PC-9 (cell line): ENCODE measurements around the gene MON1B. TPM values are rescaled to one million over a fixed set of nuclear protein-coding genes. Genes with fewer than 3 reads are reported as not detected.

Experiments used
- BruUV-seq: library from RNA; stranded (reverse); fragments of 400-500 nt; replicated peaks from 2 replicates; lab custom pipeline; 2021; lab: Mats Ljungman, UMichigan
- CTCF ChIA-PET: fragments of 300-600 bp; sonication (Branson Sonifier 250); formaldehyde crosslinking; loops from one replicate; lab custom pipeline; 2022; ENCODE audit warnings: antibody characterized with exemption; lab: Charles Lee
- POLR2A ChIA-PET: fragments of 300-600 bp; sonication (Branson Sonifier 250); formaldehyde crosslinking; loops from one replicate; lab custom pipeline; 2022; ENCODE audit warnings: antibody characterized with exemption; ENCODE audit not compliant: unreplicated experiment; lab: Charles Lee
- DNase-seq, 2 experiments: peaks; one replicate each; pipeline versions ENCODE4 v3.0.0 to v3.0.0-alpha.2; 2015 to 2022; ENCODE audit warnings: mixed read lengths in 1 of 2
- H2AFZ ChIP-seq: fragments of 200-600 bp; sonication (generic); 2 replicates; pipeline ENCODE4 v1.8.1; 2017; ENCODE audit warnings: antibody characterized with exemption
- H3F3A ChIP-seq: fragments of 200-600 bp; sonication (generic); 2 replicates; pipeline ENCODE4 v1.8.1; 2017; ENCODE audit warnings: antibody characterized with exemption, mild to moderate bottlenecking, low read depth; ENCODE audit not compliant: insufficient read depth
- H3K27ac ChIP-seq: fragments of 200-600 bp; sonication (generic); 2 replicates; pipeline ENCODE4 v1.6.1; 2016; ENCODE audit warnings: mixed run types
- H3K27me3 ChIP-seq: fragments of 200-600 bp; sonication (generic); 2 replicates; pipeline ENCODE4 v1.6.1; 2016; ENCODE audit warnings: low read depth, mixed run types; ENCODE audit not compliant: insufficient read depth
- H3K36me3 ChIP-seq: fragments of 200-600 bp; sonication (generic); 2 replicates; pipeline ENCODE4 v1.6.1; 2016; ENCODE audit warnings: low read depth, mixed run types
- H3K4me1 ChIP-seq: fragments of 200-600 bp; sonication (generic); replicated peaks from 2 replicates; pipeline ENCODE4 v1.6.1; 2016; ENCODE audit warnings: mixed run types; ENCODE audit not compliant: insufficient read depth
- H3K4me2 ChIP-seq: fragments of 200-600 bp; sonication (generic); 2 replicates; pipeline ENCODE4 v1.6.1; 2017; ENCODE audit warnings: mixed run types
- H3K4me3 ChIP-seq: fragments of 200-600 bp; sonication (generic); 2 replicates; pipeline ENCODE4 v1.6.1; 2016; ENCODE audit warnings: mixed run types
- H3K79me2 ChIP-seq: fragments of 200-600 bp; sonication (generic); 2 replicates; pipeline ENCODE4 v1.6.1; 2017; ENCODE audit warnings: low read depth, mixed run types
- H3K9me2 ChIP-seq: fragments of 200-600 bp; sonication (generic); 2 replicates; pipeline ENCODE4 v1.8.1; 2017; ENCODE audit warnings: mild to moderate bottlenecking; ENCODE audit not compliant: insufficient read depth
- H3K9me3 ChIP-seq: fragments of 200-600 bp; sonication (generic); 2 replicates; pipeline ENCODE4 v1.8.1; 2016; ENCODE audit warnings: low read depth; ENCODE audit not compliant: insufficient read depth
- H4K20me1 ChIP-seq: fragments of 200-600 bp; sonication (generic); 2 replicates; pipeline ENCODE4 v1.8.1; 2017; ENCODE audit not compliant: insufficient read depth
- EZH2 ChIP-seq: fragments of 200-600 bp; sonication (generic); IDR thresholded peaks from 2 replicates; pipeline ENCODE4 v1.8.0; 2017; ENCODE audit warnings: antibody characterized with exemption, low read depth
- intact Hi-C: fragments of 100-400 bp; cut with micrococcal nuclease; formaldehyde crosslinking; loops from one replicate; pipeline ENCODE4 v1.10.0; 2022; ENCODE audit not compliant: unreplicated experiment
- total RNA-seq: library from RNA; stranded (reverse); gene quantifications from 2 replicates; pipeline ENCODE4 v1.2.3, GENCODE V29; 2021
- TF ChIP-seq, protein P1 (sequence below): fragments of 200-600 bp; sonication (generic); conservative IDR thresholded peaks from 2 replicates; pipeline ENCODE4 v1.6.1; 2017; ENCODE audit warnings: mixed run types, antibody characterized with exemption, mild to moderate bottlenecking, moderate library complexity

Gene MON1B
- total RNA-seq, 1 experiment from 2014 or later = 57.2 TPM

DNA sequence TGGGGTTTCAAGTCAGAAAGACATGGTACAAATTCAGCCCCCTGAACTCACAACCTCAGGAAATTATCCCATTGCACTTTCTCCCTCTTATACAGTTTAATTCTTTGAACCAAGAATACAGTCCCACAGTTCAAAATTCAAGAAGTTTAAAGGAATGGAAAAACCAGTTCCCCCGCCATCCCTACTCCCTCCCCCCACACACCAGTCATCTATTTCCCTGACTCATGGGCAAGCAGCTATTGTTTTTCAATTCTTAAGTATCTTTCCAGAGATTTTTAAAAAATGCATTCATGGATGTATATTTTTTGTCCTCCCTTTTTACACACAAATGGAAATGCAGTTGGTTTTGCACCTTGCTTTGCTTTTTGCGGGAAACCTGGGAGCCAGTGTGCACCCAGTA, 15.5 kb downstream of the MON1B start:
- no peaks in the 10 kb centered on the region for H3K36me3 ChIP-seq

DNA sequence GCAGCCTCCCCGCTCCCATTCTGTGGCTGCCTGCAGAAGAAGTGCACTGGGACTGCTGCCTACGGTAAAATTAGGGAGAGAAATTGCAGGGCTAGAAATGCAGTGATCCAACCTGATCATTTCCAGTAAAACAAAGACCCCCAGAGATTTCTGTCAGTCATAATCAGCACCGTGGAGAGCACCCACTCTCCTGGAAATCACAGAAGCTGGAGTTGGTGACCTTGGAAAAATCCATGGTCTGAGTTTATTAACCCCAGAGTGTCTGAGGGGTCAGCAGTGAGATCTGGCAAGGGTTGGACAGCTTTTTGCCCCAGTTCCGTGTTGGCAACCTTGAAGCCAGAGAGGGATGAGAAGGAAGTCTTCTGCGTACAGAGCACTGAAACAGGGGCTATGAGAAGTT, 16.0 kb downstream of the MON1B start:
- no peaks in the 10 kb centered on the region for H4K20me1 ChIP-seq
- H3F3A ChIP-seq = no peaks in the 10 kb centered on the region
- no peak overlapping the region for H3K4me2 ChIP-seq
- H3K27ac ChIP-seq = no peak overlapping the region
- no peaks in the 10 kb centered on the region for H3K27me3 ChIP-seq
- no peaks in the 10 kb centered on the region for H3K9me3 ChIP-seq
- ChIA-PET POLR2A (interaction anchor here (0.6 kb wide), 1 partner anchor 16 kb away, joined by 5 read pairs; the partner anchor contains the start of gene MON1B), CTCF (no interaction called here)
- no TSS peak for BruUV-seq
- intact Hi-C loops = no loop called here
- no peaks in the 10 kb centered on the region for H3K79me2 ChIP-seq
- H3K4me3 ChIP-seq = no peak overlapping the region
- TF ChIP-seq EZH2 = no peak
- TF ChIP-seq, protein P1, sequence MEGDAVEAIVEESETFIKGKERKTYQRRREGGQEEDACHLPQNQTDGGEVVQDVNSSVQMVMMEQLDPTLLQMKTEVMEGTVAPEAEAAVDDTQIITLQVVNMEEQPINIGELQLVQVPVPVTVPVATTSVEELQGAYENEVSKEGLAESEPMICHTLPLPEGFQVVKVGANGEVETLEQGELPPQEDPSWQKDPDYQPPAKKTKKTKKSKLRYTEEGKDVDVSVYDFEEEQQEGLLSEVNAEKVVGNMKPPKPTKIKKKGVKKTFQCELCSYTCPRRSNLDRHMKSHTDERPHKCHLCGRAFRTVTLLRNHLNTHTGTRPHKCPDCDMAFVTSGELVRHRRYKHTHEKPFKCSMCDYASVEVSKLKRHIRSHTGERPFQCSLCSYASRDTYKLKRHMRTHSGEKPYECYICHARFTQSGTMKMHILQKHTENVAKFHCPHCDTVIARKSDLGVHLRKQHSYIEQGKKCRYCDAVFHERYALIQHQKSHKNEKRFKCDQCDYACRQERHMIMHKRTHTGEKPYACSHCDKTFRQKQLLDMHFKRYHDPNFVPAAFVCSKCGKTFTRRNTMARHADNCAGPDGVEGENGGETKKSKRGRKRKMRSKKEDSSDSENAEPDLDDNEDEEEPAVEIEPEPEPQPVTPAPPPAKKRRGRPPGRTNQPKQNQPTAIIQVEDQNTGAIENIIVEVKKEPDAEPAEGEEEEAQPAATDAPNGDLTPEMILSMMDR = no peak
- H3K36me3 ChIP-seq = no peaks in the 10 kb centered on the region
- H2AFZ ChIP-seq = no peak overlapping the region
- peaks cover 5% of the 10 kb centered on the region; the same call in 1 of the 2 replicates for H3K4me1 ChIP-seq
- H3K9me2 ChIP-seq = no peaks in the 10 kb centered on the region
- no peak for DNase-seq

More for the DNA sequence above, 15.5 kb downstream of the MON1B start:
- Histone ChIP-seq H2AFZ (no peak overlapping the region), H3F3A (no peaks in the 10 kb centered on the region), H4K20me1 (no peaks in the 10 kb centered on the region), H3K27ac (no peak overlapping the region), H3K27me3 (no peaks in the 10 kb centered on the region), H3K4me2 (no peak overlapping the region), H3K9me2 (no peaks in the 10 kb centered on the region), H3K79me2 (no peaks in the 10 kb centered on the region), H3K4me3 (no peak overlapping the region), H3K9me3 (no peaks in the 10 kb centered on the region), H3K4me1 (no peaks in the 10 kb centered on the region)
- ChIA-PET POLR2A (interaction anchor here (0.5 to 0.6 kb wide), 2 partner anchors 7 to 15 kb away, joined by 3 to 5 read pairs; partner anchors contain the start of gene MON1B), CTCF (interaction anchor here (0.6 kb wide), 1 partner anchor 370 kb away, joined by 3 read pairs; no protein-coding TSS in a partner anchor)
- BruUV-seq = no TSS peak
- DNase-seq = no peak
- intact Hi-C loops = no loop called here
- TF ChIP-seq EZH2 = no peak
- TF ChIP-seq, protein P1 = no peak

DNA sequence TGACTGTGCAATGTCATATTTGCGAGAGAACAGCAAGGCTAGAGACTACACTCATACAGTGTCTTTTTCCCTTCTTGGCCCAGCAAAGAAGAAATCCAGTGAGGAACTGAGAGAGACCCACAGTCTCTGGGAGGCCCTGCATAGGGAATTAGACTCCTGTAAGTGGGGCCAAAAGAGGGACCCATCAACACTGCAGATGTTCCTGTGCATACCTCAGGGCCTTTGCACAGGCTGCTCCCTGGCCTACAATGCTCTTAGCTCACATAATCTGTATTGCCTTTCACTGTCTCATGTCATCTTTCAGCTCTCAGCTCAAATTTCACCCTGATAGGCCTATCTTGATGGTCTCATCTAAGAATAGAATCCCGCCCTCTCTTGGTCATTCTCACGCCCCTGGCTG, 17.4 kb downstream of the MON1B start:
- ChIA-PET POLR2A (no interaction called here), CTCF (no interaction called here)
- Histone ChIP-seq H3F3A (peaks cover 4% of the 10 kb centered on the region; the same call in 1 of the 2 replicates), H3K9me3 (no peaks in the 10 kb centered on the region), H3K4me2 (no peak overlapping the region), H3K9me2 (no peaks in the 10 kb centered on the region), H3K4me3 (no peak overlapping the region), H3K4me1 (peaks cover 8% of the 10 kb centered on the region), H2AFZ (no peak overlapping the region), H3K36me3 (no peaks in the 10 kb centered on the region), H3K27me3 (no peaks in the 10 kb centered on the region), H4K20me1 (peaks cover 3% of the 10 kb centered on the region; the same call in 1 of the 2 replicates), H3K79me2 (no peaks in the 10 kb centered on the region), H3K27ac (no peak overlapping the region)
- no peak for DNase-seq
- no TSS peak for BruUV-seq
- no peak for TF ChIP-seq EZH2
- TF ChIP-seq, protein P1 = no peak
- intact Hi-C loops = no loop called here
